HG03045 (cell line): ENCODE data around the gene TMEM156.

Experiments used
- ATAC-seq: cut with Tn5 transposase; IDR thresholded peaks from one replicate; pipeline ENCODE4 v1.9.1; 2021; ENCODE audit warnings: mild to moderate bottlenecking, moderate library complexity; ENCODE audit not compliant: unreplicated experiment

The TMEM156 gene, protein sequence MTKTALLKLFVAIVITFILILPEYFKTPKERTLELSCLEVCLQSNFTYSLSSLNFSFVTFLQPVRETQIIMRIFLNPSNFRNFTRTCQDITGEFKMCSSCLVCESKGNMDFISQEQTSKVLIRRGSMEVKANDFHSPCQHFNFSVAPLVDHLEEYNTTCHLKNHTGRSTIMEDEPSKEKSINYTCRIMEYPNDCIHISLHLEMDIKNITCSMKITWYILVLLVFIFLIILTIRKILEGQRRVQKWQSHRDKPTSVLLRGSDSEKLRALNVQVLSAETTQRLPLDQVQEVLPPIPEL

DNA sequence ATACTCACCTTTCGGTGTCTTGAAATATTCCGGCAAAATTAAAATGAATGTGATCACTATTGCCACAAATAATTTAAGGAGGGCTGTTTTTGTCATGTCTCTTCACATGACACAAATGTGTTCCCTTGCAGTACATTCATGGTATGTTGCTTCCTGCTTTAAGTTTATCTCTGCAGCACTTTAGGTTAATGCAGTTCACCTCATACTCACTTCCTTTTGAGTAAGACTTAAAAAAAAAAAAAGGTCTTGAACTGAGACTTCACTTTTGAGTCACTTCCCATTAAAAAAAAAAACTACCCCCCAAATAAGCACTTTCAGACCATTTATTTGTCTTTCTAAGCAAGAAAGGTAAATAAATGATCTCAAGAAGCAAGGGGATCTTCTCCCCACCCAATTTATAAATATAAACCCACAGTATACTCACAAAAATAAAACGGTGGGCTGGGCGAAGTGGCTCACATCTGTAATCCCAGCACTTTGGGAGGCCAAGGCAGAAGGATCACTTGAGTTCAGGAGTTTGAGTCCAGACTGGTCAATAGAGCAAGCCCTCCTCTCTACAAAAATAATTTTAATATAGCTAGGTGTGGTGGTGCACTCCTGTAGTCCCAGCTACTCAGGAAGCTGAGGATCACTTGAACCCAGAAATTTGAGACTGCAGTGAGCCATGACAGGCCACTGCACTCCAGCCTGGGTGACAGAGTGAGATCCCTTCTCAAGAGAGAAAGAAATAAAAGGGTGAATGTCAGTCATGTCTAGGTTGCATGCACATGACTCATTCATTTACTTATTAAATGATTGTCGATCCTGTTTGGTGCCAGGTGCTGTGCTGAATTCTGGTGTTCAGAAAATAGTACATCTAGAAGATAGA is at the start of gene TMEM156:
Gene TMEM156, minus strand, starts transcription at position 192 of the 868 bp plus-strand sequence. Its CDS starts 96 bp downstream, at position 96.
- ATAC-seq, result peak; percentile 47

DNA sequence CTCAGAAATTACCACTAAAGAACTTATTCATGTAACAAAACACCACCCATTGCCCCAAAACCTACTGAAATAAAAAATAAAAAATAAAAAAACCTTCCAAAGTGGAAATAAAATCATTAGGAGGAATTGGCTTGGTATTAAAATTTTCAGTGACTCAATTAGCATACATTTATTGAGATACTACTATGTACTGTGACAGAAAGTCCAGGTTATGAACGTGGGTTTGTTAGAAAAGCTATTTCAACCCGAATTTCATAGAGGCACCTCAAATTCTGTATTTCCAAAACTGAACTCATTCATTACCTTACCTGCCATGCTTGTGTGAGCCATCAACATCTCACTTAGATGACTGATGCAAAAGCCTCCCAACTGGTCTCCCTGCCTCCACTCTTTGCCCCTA is 46.6 kb upstream of the TMEM156 start:
- no peak for ATAC-seq

DNA sequence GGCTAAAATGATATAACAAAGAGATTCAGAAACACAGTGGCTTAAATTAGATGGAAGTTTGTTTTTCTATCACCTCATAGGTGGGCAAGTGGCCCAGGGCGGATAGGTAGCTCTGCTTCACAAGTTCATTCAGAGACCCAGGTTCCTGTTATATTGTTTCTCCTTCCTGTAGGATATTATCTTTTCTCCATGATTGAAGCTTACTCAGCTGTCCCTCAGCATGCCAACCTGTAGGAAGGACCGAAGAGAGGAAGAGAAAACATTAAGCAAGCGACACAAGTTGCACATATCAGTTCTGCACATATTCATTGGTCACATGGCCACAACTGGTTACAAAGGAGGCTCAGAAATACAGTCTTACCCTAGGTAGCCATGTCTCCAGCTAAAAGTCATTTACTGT is 36.7 kb upstream of the TMEM156 start:
- no peak for ATAC-seq

DNA sequence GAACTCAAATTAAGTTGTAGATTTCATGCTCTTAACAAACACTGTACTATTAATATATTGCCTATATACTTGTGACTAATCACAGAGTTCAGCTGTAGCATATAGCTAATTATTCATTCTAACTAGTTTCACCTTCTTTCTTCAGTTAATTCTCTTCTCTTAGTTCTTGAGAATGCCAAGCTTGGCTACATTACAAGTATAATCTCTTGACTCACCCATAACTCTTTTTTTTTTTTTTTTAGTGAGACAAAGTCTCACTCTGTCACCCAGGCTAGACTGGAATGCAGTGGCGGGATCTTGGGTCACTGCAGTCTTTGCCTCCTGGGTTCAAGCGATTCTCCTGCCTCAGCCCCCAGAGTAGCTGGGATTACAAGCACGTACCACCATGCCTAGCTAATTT is 35.2 kb upstream of the TMEM156 start:
- no peak for ATAC-seq

- no peak for ATAC-seq
Observed at GRCh38 chr4:39067031-39067430, 34.8 kb upstream of the TMEM156 start.

GRCh38 chr4:39066371-39066770 is 34.2 kb upstream of the TMEM156 start:
- ATAC-seq, result no peak

DNA sequence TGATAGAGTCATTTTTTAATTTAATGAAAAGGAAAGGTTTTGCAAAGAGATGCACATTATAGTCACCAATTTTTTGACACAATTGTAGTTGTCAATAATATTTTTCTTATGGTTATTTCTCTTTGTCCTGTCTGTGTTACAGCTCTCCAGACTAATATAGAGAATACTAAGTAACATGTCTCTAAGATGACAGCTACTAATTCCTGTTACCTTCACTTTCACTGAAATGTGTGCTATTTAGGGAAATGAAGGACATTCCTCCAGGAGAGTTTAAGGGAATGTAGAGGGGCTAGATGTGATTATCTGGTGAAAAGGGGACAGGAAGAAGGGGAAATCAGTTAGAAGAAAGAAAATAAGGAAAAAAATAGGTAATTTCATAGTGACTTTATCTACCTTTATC is 31.2 kb upstream of the TMEM156 start:
- ATAC-seq, result no peak

DNA sequence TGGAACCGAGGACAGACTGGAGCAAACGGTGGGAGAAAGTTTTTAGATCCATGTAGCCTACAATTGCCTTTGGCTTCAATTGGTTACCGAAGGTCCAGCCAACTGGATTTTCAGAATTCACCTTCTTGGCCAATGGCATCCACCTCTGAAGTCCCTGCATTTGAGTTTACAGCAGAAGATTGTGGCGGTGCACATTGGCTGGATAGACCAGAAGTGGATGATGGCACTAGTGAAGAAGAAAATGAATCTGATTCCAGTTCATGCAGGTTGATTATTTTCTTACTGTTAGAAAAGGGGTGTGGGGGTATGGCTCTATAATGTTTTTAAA is 30.5 kb upstream of the TMEM156 start:
- ATAC-seq, result no peak

- ATAC-seq, result no peak
Observed at GRCh38 chr4:39062094-39062769, 30.0 kb upstream of the TMEM156 start, which contains the start of gene KLHL5. KLHL5 (plus strand) TSS chr4:39062232; CDS start chr4:39062653, 421 bp downstream.

DNA sequence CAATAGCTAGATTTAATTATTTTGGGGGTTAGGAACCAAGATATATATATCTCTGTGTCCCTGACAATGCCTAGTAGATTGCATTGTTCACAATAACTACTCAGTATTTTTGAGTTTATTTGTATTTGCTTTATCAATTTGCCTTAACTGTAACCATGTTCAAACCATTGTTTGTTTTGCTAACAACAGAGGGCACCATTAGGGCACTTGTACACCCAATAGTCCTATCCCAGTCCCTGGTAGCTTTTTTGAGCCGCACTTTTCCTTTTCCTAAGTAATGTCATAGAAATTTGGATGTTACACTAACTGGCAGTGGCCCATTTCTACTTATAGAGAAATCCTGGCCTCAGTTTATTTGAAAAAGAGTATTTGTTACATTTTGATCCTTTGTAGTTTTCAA is 29.2 kb upstream of the TMEM156 start:
- ATAC-seq, result no peak

GRCh38 chr4:39056023-39056422 is 23.8 kb upstream of the TMEM156 start:
- ATAC-seq, result no peak

- no peak for ATAC-seq
Observed at GRCh38 chr4:39054497-39054896, 22.3 kb upstream of the TMEM156 start.

GRCh38 chr4:39053983-39054382 is 21.8 kb upstream of the TMEM156 start:
- no peak for ATAC-seq

GRCh38 chr4:39051492-39051891 is 19.3 kb upstream of the TMEM156 start:
- no peak for ATAC-seq

GRCh38 chr4:39050590-39050989 is 18.4 kb upstream of the TMEM156 start:
- no peak for ATAC-seq

DNA sequence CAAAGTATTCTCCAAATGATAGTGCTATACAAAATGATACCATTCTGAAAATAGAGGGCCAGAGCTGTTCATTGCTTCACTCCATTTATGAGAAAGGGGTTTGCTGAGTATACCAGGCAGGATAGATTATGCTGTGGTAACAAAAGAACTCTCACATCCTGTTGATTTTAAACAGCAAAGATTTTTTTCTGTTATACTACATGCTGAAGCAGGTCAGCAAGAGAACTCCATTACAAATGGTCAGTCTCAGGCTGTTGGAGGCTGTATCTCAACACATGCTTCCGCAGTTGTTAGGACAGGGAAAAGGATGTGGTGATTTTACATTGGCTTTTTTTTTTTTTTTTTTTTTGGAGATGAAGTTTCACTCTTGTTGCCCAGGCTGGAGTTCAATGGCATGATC is 16.1 kb upstream of the TMEM156 start:
- ATAC-seq, result no peak

DNA sequence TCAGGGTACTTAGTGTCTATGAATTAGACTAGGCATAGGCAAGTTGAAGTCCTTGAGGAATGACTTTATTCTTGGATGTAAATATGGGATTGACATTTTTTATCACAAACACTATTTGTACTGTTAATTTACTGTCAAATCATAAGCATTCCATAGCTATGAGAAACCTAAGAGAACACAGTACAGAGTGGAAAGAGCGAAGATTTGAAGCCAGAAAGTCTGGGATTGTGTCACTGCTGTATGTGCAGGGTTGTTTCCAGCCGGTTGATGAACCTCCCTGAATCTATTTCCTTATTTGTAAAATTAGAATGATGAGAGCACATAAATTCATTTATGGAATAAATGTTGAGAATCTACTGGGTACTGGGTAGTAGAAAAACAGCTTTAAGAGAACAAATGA is 15.5 kb upstream of the TMEM156 start:
- ATAC-seq, result no peak

DNA sequence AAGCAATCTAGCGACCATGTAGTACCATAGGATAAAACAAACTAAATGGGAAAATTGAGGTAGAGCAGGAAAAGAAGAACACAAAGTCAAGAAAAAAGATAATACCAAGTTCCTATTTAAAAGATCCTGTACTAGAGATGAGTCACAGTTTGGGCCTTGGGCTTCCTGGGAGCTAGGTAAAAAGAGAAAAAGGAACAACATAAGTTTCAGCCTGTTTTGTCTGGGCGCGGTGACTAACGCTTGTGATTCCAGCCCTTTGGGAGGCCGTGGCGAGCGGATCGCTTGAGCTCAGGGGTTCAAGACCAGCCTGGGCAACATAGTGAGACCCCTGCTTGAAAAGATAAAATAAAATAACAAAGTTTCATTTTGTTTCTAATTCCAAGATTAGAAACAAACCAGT is 14.0 kb upstream of the TMEM156 start:
- ATAC-seq, result no peak

DNA sequence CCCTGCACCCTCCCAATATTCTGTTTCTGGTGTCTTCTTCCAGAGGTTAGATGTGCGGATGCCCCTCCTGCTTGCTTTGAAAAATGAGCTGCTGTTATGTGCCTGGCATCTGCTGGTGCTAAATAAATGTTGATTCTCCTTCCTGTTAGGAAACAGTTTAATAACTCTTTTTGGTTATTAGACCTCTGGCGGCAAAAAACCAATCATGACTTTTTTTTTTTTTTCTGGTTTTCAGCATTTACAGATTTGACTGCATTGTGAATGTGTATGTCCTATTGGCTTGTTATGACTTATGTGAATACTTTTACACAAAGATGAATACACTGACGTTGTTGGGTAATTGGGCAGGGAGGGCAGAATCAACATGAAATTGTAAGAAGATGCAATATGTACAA is 13.6 kb upstream of the TMEM156 start:
- ATAC-seq, result no peak

GRCh38 chr4:39044956-39045826 is 13.0 kb upstream of the TMEM156 start:
- peak; percentile 32 for ATAC-seq
